HepG2 (cell line): ENCODE data around the gene SOWAHB.

Experiments used
- CTCF ChIP-seq: sonication (generic); formaldehyde crosslinking; IDR thresholded peaks from 2 replicates; pipeline ENCODE4 v1.5.0; 2020; ENCODE audit warnings: mild to moderate bottlenecking, missing genetic modification reagents, moderate library complexity
- EP300 ChIP-seq, 3 experiments: sonication (generic) in 1 of 3; formaldehyde crosslinking in 1 of 3; IDR thresholded peaks; 2 replicates each; pipeline versions ENCODE4 v1.5.1 to v1.6.1; 2011 to 2020; ENCODE audit warnings: low read depth in 2 of 3, low read length in 2 of 3, borderline replicate concordance in 1 of 3, improper control_type of control experiment in 1 of 3, mild to moderate bottlenecking in 1 of 3, missing genetic modification reagents in 1 of 3, moderate library complexity in 1 of 3
- NFYC ChIP-seq: IDR thresholded peaks from 2 replicates; pipeline ENCODE4 v1.6.1; 2016; ENCODE audit warnings: missing genetic modification reagents, missing compliant biosample characterization
- TF ChIP-seq, protein P1 (sequence below): sonication (generic); formaldehyde crosslinking; IDR thresholded peaks from 2 replicates; pipeline ENCODE4 v1.4.0; 2020; ENCODE audit warnings: missing genetic modification reagents
- TF ChIP-seq, protein P2 (sequence below): sonication (generic); formaldehyde crosslinking; IDR thresholded peaks from 2 replicates; pipeline ENCODE4 v1.5.0; 2020; ENCODE audit warnings: missing genetic modification reagents

DNA sequence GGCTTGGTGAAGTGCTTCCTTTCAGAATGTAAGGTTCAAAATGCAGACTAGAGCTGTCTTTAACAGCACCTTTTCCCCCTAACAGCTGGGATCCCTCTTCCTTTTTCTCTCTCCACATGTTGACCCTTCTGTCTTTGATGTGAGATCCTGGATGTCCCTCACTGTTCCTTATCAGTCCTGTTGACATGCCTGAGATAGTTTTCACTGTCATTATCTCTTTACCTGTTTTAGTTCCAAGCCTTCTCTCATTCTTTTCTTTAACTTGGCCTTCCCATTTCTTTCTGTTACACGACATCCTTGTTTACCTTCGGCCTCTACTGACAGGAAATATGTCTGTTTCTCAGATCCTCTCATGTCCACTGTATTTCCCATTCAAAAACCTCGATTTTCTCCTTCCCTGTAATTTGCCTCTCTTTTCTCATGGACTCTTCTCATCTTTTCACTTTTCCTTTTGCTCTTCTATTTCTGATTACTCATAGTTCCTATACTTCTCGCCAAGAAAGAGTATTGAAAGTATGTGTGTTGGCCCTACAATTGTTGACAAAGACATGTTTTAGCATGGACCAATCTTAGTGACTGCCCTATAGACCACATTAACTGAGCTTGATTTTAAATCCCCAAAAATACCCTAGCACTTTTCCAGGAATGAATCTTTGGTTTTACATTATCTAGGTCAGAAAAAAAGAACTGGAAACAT is 1.2 kb upstream of the SOWAHB start:
- TF ChIP-seq NFYC (CRISPR knock-in tag) (no peak), EP300 (IDR thresholded peaks at IDR 0.05; ENCODE audit: low read depth in 2 of 2, low read length in 2 of 2) (0 out of 4 replicates have a peak, but pooled peaks of 1 of the 2 experiments have one; percentile 30), EP300 (CRISPR knock-in tag; IDR thresholded peaks at IDR 0.05; ENCODE audit: borderline replicate concordance) (peak; percentile 63; the same call in 1 of the 2 replicates), CTCF (no peak)
- TF ChIP-seq, protein P1, sequence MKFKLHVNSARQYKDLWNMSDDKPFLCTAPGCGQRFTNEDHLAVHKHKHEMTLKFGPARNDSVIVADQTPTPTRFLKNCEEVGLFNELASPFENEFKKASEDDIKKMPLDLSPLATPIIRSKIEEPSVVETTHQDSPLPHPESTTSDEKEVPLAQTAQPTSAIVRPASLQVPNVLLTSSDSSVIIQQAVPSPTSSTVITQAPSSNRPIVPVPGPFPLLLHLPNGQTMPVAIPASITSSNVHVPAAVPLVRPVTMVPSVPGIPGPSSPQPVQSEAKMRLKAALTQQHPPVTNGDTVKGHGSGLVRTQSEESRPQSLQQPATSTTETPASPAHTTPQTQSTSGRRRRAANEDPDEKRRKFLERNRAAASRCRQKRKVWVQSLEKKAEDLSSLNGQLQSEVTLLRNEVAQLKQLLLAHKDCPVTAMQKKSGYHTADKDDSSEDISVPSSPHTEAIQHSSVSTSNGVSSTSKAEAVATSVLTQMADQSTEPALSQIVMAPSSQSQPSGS (CRISPR knock-in tag), result no peak
- TF ChIP-seq, protein P2, sequence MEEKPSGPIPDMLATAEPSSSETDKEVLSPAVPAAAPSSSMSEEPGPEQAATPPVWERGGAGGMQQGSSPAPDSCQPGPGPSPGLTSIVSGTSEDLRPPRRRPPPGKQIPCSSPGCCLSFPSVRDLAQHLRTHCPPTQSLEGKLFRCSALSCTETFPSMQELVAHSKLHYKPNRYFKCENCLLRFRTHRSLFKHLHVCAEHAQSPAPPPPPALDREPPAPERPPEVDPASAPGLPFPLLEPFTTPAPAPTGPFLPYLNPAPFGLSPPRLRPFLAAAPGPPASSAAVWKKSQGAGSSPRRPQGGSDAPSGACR (CRISPR knock-in tag), result no peak
